PFSK-1 (cell line): Measurements from ENCODE around the gene DTX3.

Experiments
- FOXP2 ChIP-seq: optimal IDR thresholded peaks from 2 replicates; pipeline ENCODE3; 2011; ENCODE audit warnings: borderline replicate concordance, control low read depth, inconsistent platforms; ENCODE audit not compliant: insufficient read depth; ENCODE audit errors: extremely low read length, extremely low read depth
- POLR2AphosphoS5 ChIP-seq: IDR thresholded peaks from 2 replicates; pipeline ENCODE4 v1.6.1; 2012; ENCODE audit warnings: low read depth, mild to moderate bottlenecking, control low read depth, low read length, moderate library complexity
- REST ChIP-seq, 2 experiments: IDR thresholded peaks; 2 replicates each; pipeline versions ENCODE4 v1.6.1 to v1.8.0; 2011 to 2012; ENCODE audit warnings: low read depth in 2 of 2, low read length in 2 of 2, control low read depth in 1 of 2, inconsistent platforms in 1 of 2, mild to moderate bottlenecking in 1 of 2, moderate library complexity in 1 of 2; ENCODE audit not compliant: insufficient read depth in 1 of 2
- SIN3A ChIP-seq: IDR thresholded peaks from 2 replicates; pipeline ENCODE4 v1.6.1; 2012; ENCODE audit warnings: mild to moderate bottlenecking, low read length, moderate library complexity, borderline replicate concordance; ENCODE audit not compliant: insufficient read depth
- TAF1 ChIP-seq: IDR thresholded peaks from 2 replicates; pipeline ENCODE4 v1.6.1; 2012; ENCODE audit warnings: low read length, control low read depth, borderline replicate concordance; ENCODE audit not compliant: insufficient read depth

Gene DTX3

DNA sequence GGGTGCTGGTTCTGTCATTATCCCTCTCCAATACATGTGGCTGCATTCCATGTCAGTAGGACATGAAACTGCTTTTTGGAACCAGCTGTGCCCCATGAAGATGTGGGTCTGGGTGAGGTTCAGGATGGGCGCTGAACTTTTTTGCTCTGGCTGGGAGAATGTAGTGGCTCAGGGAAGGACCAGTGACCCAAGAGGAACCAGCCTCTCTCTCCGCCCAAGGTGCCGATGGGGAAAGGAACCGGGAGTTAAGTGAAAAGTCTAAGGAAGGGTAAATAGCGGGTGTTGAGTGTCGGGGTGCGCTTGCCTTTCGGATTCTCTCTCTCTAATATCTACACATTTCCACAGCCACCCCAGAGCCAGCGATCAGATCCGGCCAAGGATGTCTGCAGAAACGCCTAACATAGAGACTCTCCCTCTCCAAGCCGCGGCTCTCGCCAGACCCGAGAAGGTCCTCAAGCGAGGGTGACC, 14.4 kb downstream of the DTX3 start:
- no peak for TF ChIP-seq POLR2AphosphoS5
- no peak for TF ChIP-seq FOXP2
- no peak for TF ChIP-seq SIN3A
- TF ChIP-seq REST (IDR thresholded peaks at IDR 0.05; ENCODE audit: insufficient read depth in 1 of 2, low read depth in 2 of 2, low read length in 2 of 2): no peak

DNA sequence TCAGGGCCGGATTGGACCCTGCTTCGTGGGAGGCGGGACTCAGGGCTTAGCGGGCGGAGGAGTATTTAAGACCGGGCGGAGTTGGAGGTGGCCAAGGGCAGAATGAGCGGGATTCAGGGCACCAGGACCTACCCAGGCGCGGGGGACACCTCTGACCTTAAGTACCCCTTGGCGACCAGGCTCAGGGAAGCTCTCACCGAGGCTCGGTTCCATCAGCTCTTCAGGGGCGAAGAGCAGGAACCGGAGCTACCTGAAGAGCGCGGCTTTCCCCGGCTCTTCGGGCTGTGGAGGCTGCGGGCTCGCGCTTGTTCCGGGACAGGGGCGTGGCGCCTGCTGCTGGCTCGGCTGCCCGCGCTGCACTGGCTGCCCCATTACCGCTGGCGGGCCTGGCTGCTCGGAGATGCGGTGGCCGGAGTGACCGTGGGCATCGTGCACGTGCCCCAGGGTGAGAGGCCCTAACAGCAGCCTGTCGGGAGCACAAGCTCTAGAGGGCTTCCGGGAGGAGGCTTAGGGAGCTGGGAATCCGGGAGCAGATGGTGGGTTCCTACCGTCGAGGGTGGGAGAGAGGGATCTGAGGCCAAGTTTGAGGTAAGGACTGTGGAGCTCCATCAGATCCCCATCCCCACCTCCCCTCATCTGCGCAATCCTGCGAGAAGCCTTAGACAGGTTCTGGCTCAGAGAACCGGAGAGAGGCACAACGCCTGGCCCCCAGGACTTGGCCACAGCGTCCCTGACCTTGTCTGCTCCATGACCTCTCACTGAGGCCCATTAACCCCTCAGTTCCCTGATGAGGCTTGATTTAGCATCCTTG, 15.0 kb downstream of the DTX3 start:
- no peak for TF ChIP-seq TAF1
- TF ChIP-seq POLR2AphosphoS5: no peak
- no peak for TF ChIP-seq REST (IDR thresholded peaks at IDR 0.05; ENCODE audit: insufficient read depth in 1 of 2, low read depth in 2 of 2, low read length in 2 of 2)
- no peak for TF ChIP-seq FOXP2
- no peak for TF ChIP-seq SIN3A

GRCh38 chr12:57620245-57620935, 15.8 kb downstream of the DTX3 start:
- TF ChIP-seq TAF1 (no peak), REST (IDR thresholded peaks at IDR 0.05; ENCODE audit: insufficient read depth in 1 of 2, low read depth in 2 of 2, low read length in 2 of 2) (no peak), POLR2AphosphoS5 (no peak), FOXP2 (no peak), SIN3A (no peak)

GRCh38 chr12:57620936-57621496, 16.4 kb downstream of the DTX3 start:
- TF ChIP-seq SIN3A (no peak), REST (IDR thresholded peaks at IDR 0.05; ENCODE audit: insufficient read depth in 1 of 2, low read depth in 2 of 2, low read length in 2 of 2) (no peak), TAF1 (no peak), POLR2AphosphoS5 (no peak), FOXP2 (no peak)
